NCI-H748 treated with DMSO at 0.1 percent for 48 hours (cell line): ENCODE measurements around the gene UGGT1.
"Not testable (repeated sequence)": the region's sequence is repeated elsewhere in the genome, so short reads cannot be mapped to it uniquely, and the experiment has no call there.

ENCODE experiments used
- DNase-seq: peaks from one replicate; lab custom pipeline; 2025; lab: John Stamatoyannopoulos, UW

Gene UGGT1

GRCh38 chr2:128115921-128116623 is 25.1 kb downstream of the UGGT1 start:
- DNase-seq = no peak

GRCh38 chr2:128134573-128134972 is 43.6 kb downstream of the UGGT1 start:
- no peak for DNase-seq

- DNase-seq = no peak
Measured at GRCh38 chr2:128137094-128137616, 46.2 kb downstream of the UGGT1 start.

GRCh38 chr2:128139624-128140023 is 48.6 kb downstream of the UGGT1 start:
- no peak for DNase-seq

GRCh38 chr2:128145651-128146050 is 54.7 kb downstream of the UGGT1 start:
- DNase-seq = no peak

GRCh38 chr2:128153786-128154185 is 62.8 kb downstream of the UGGT1 start:
- DNase-seq = no peak

GRCh38 chr2:128154225-128154624 is 63.2 kb downstream of the UGGT1 start:
- no peak for DNase-seq

- DNase-seq = no peak
Measured at GRCh38 chr2:128155970-128156369, 65.0 kb downstream of the UGGT1 start.

- DNase-seq = no peak
Measured at GRCh38 chr2:128156812-128157211, 65.8 kb downstream of the UGGT1 start.

GRCh38 chr2:128157644-128158043 is 66.6 kb downstream of the UGGT1 start:
- no peak for DNase-seq

GRCh38 chr2:128158176-128158575 is 67.2 kb downstream of the UGGT1 start:
- DNase-seq = no peak

- no peak for DNase-seq
Measured at GRCh38 chr2:128159437-128159836, 68.4 kb downstream of the UGGT1 start.

- DNase-seq = no peak
Measured at GRCh38 chr2:128160616-128161275, 69.7 kb downstream of the UGGT1 start.

- no peak for DNase-seq
Measured at GRCh38 chr2:128162266-128162665, 71.3 kb downstream of the UGGT1 start.

- no peak for DNase-seq
Measured at GRCh38 chr2:128164311-128164710, 73.3 kb downstream of the UGGT1 start.

- no peak for DNase-seq
Measured at GRCh38 chr2:128166746-128167353, 75.8 kb downstream of the UGGT1 start.

GRCh38 chr2:128169094-128169493 is 78.1 kb downstream of the UGGT1 start:
- no peak for DNase-seq

- DNase-seq = no peak
Measured at GRCh38 chr2:128169497-128169896, 78.5 kb downstream of the UGGT1 start.

GRCh38 chr2:128169933-128170709 is 79.1 kb downstream of the UGGT1 start:
- DNase-seq = no peak

GRCh38 chr2:128170776-128171175 is 79.8 kb downstream of the UGGT1 start:
- DNase-seq = no peak

- DNase-seq = no peak
Measured at GRCh38 chr2:128172191-128172590, 81.2 kb downstream of the UGGT1 start.

- not testable (repeated sequence) for DNase-seq
Measured at GRCh38 chr2:128174067-128174466, 83.1 kb downstream of the UGGT1 start.
